ENCODE measurements around the gene TBC1D26.
"Not testable (repeated sequence)": the region's sequence is repeated elsewhere in the genome, so short reads cannot be mapped to it uniquely, and the experiment has no call there.

Gene TBC1D26

GRCh38 chr17:15744074-15744676, 12.1 kb downstream of the TBC1D26 start:
- no peak for DNase-seq

DNA sequence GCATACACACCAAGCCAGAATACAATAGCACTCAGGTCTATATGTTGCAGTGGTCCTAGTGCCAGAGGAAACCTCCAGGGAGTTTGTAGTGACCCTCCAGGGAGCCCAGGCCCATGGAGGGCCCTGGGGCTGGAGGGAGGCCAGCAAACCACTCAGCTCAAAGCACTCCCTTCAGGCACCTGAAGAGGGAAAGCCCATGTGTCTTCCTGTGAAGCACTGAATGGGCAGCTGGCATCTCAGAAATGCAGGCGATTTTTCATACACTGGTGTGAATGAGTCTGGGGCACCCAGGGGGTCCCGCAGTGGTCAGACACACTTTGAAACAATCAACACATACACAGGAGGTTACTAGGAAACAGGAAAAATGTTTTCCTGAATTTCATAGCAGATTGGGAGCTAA, 12.8 kb downstream of the TBC1D26 start:
- no peak for DNase-seq

DNA sequence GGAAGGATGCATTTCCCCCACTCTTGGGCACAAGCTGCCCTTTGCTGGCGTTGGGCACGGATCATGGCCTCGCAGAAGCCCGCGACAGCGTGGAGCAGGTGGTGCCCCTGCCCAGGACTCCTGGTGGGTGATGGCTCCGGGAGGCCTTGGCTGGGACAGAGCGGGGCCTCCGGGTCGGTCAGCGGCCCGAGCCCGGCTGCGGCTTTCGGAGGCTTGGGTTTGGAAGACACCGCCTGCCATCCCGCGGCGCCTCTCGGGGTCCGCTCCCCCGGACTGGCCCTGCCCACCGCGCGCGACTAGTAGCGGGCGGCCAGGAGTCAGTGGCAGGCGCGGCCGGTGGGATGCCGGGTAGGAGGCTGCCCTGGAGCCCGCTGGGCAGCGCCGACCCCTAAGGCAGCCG, 17.3 kb downstream of the TBC1D26 start:
- DNase-seq, result not testable (repeated sequence)

DNA sequence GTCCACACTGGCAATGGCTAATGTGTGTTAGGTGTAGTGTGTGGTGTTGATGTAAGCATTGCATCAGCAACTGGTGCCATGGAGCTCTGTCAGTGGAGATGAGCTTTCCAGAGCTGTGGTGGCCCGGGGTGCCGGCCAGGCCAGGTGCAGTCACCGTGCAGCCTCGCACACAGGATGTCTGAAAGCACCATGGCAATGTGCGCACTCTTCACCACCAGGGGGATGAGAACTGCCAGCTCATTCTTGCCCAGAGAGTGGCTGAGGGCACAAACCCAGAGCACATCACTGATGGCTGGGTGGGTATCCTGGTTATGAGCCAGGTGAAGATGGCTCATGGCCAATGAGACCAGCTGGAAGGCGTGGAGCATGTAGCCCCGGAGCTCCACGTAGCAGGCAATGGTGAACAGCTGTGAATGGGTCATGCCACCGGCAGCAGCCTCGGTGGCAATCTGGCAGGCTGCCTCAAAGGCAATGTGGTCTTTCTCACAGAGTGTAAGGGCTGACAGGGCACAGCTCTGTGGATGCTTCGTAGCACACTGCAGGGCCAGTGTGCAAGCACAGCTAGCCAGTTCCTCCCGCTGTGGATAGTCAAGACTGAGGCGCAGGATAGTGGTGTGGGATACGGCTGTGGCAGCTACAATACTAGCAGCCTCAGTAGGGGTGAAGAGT, 36.9 kb downstream of the TBC1D26 start:
- not testable (repeated sequence) for DNase-seq

DNA sequence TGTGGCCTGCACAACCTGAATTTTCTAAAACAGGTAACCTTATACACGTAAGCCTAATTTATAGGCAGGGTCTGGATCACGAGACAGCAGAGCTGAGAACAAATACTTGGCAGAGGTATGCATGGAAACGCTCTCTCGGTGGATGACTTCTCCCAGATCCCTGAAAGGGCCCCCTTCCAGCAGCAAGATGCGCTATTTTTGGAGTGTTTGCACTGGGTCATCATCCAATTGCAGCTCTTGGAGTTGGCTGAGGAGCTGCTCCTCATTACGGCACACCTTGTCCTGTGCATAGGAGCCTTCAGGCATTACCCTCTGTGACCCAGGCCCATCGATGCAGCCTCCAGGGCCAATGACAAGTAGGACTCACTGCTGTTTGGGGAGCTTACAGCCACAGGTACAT, 38.6 kb downstream of the TBC1D26 start:
- not testable (repeated sequence) for DNase-seq

DNA sequence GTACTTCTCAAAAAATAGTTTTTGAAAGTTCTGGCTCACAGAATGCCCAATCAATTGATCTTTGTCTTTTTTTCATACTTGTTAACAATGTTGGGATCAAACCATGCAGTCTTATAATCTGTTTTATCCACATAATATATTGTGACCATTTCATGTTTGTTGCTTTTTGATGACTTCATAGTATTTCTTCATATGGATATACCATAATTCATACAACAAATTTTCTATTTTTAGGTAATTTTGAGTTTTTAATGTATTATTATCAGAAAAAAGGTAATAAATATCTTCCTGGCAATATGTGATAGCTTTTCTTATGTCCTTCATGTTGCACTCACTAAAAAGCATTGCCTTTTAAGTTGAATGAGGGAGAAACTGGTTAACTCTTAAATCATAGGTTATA, 44.8 kb downstream of the TBC1D26 start:
- no peak for DNase-seq

DNA sequence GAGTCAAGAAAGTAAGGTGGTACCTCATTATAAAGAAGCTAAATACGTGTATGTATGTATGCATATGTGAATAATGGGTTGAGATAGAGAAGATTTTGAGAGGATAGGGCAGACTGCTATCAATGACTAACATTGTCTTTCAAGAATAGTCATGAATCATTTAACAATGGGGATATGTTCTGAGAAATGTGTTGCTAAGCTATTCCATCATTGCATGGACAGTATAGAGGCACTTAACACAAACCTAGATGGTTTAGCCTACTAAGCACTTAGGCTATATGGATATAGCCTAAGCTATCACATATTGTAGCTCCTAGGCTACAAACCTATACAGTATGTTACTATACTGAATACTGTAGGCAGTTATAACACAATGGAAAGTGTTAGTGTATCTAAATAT, 45.2 kb downstream of the TBC1D26 start:
- no peak for DNase-seq

GRCh38 chr17:15777717-15778116, 45.6 kb downstream of the TBC1D26 start:
- no peak for DNase-seq

DNA sequence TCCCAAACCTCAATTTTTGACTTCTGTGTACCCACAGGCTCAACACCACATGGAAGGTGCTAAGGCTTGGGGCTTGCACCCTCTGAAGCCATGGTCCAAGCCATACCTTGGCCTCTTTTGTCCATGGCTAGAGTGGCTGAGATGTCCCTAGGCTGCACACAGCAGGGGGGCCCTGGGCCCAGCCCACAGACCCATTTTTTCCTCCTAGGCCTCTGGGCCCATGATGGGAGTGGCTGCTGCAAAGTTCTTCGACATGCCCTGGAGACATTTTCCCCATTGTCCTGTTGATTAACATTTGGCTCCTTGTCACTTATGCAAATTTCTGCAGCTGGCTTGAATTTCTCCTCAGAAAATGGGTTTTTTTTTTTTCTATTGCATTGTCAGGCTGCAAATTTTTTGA, 47.0 kb downstream of the TBC1D26 start:
- no peak for DNase-seq

DNA sequence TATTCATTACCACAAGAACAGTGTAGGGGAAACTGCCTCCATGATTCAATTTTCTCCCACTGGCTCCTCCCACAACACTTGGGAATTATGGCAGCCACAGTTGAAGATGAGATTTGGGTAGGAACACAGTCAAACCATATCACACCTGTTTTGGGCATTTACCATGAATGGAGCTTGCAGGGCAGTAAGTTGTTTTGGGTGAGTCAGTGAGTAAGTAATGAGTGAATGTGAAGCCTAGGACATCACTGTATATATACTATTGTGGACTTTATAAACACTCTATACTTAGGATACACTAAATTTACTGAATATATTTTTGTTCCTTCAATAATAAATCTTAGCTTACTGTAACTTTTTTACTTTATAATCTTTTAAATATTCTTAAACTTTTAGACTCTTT, 48.1 kb downstream of the TBC1D26 start:
- no peak for DNase-seq

GRCh38 chr17:15782866-15783265, 50.8 kb downstream of the TBC1D26 start:
- DNase-seq, result no peak

- DNase-seq, result no peak
These were observed 51.4 kb downstream of the TBC1D26 start for GRCh38 chr17:15783461-15783860.

DNA sequence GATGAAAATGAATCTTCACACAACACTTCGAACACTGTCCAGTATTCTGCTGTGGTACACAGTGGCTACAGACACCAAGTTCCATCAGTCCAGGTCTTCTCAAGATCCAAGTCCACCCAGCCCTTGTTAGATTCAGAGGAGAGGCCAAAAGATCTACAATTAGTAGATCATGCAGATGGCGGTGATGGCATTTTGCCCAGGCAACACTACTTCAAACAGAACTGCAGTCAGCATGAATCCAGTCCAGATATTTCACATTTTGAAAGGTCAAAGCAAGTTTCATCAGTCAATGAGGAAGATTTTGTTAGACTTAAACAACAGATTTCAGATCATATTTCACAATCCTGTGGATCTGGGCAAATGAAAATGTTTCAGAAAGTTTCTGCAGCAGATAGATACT, 52.3 kb downstream of the TBC1D26 start:
- not testable (repeated sequence) for DNase-seq

DNA sequence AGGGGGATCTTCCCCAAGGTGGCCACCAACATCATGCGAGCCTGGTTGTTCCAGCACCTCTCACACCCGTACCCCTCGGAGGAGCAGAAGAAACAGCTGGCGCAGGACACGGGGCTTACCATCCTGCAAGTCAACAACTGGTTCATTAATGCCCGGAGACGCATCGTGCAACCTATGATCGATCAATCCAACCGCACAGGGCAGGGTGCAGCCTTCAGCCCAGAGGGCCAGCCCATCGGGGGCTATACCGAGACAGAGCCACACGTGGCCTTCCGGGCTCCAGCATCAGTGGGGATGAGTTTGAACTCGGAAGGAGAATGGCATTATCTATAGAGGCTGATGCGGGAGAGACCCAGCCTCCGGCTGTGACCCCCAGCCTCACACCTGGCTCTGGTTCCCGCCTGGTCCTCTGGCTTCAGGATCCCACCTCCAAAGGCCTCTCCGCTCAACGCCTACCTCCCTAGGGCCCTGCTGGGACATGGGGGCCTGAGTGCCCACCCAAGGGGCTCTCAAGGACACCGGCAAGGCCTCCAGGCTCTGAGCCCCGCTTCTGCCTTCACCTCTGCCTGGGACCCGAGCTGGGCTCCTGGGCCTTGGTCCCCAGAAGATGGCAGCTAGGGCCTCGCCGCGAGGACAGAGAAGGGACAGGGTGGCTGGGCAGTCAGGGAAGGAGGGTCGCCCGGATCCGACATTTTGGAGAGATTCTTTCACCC, 55.4 kb downstream of the TBC1D26 start:
- not testable (repeated sequence) for DNase-seq

DNA sequence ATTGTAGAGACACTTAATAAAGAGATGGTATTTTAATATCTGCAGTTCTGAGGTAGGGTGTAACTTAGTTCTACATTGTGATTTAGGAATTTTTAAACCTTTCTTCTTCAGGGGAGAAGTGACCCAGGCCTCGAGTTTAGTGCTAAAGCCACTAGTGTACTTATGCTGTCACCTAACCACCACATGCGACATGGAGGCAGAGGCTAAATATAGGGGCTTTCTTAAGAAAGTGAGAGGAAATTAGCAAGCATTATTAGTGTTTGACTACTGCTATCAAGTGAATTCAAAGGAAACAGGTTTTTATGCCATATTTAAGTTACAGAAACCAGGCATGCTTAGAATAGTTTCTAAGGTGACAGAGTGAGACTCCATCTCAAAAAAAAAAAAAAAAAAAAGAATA, 56.3 kb downstream of the TBC1D26 start:
- DNase-seq, result not testable (repeated sequence)

Measured in GF-D8 (cell line).